ENCODE data around the gene ZMIZ1. TPM values are rescaled to one million over a fixed set of nuclear protein-coding genes. Genes with fewer than 3 reads are reported as not detected.

The ZMIZ1 gene
- total and polyA plus RNA-seq, 2 experiments from 2014 or later, result 9.2 to 30.9 TPM

GRCh38 chr10:79026806-79027146 is 42.0 kb upstream of the ZMIZ1 start:
- no peaks in the 10 kb centered on the region for H3K27me3 ChIP-seq (ENCODE audit: insufficient read depth)
- Mint-ChIP-seq H3K27me3 (ENCODE audit: insufficient read depth, low read depth, poor library complexity) (peaks cover 8% of the 10 kb centered on the region), H3K4me3 (no peak overlapping the region), H3K36me3 (ENCODE audit: low read depth) (no peaks in the 10 kb centered on the region), H3K4me1 (peaks cover 10% of the 10 kb centered on the region), H3K9me3 (no peaks in the 10 kb centered on the region), H3K27ac (no peak overlapping the region)
- ATAC-seq (no peak), DNase-seq (ENCODE audit: low spot score) (no peak)
- no peak overlapping the region for H3K4me3 ChIP-seq
- H3K4me2 ChIP-seq, result no peak overlapping the region
- H3K79me2 ChIP-seq (replicated peaks; ENCODE audit: insufficient read depth), result no peaks in the 10 kb centered on the region
- no peaks in the 10 kb centered on the region for H4K20me1 ChIP-seq (replicated peaks; ENCODE audit: insufficient read depth)
- H3K4me1 ChIP-seq (ENCODE audit: insufficient read depth), result no peaks in the 10 kb centered on the region
- H3K9me2 ChIP-seq (ENCODE audit: insufficient read depth), result no peaks in the 10 kb centered on the region
- H3K36me3 ChIP-seq (ENCODE audit: insufficient read depth), result no peaks in the 10 kb centered on the region
- H3K27ac ChIP-seq (ENCODE audit: low read depth), result no peak overlapping the region
- no peaks in the 10 kb centered on the region for H3F3A ChIP-seq (replicated peaks; ENCODE audit: low read depth)
- TF ChIP-seq, protein P1, sequence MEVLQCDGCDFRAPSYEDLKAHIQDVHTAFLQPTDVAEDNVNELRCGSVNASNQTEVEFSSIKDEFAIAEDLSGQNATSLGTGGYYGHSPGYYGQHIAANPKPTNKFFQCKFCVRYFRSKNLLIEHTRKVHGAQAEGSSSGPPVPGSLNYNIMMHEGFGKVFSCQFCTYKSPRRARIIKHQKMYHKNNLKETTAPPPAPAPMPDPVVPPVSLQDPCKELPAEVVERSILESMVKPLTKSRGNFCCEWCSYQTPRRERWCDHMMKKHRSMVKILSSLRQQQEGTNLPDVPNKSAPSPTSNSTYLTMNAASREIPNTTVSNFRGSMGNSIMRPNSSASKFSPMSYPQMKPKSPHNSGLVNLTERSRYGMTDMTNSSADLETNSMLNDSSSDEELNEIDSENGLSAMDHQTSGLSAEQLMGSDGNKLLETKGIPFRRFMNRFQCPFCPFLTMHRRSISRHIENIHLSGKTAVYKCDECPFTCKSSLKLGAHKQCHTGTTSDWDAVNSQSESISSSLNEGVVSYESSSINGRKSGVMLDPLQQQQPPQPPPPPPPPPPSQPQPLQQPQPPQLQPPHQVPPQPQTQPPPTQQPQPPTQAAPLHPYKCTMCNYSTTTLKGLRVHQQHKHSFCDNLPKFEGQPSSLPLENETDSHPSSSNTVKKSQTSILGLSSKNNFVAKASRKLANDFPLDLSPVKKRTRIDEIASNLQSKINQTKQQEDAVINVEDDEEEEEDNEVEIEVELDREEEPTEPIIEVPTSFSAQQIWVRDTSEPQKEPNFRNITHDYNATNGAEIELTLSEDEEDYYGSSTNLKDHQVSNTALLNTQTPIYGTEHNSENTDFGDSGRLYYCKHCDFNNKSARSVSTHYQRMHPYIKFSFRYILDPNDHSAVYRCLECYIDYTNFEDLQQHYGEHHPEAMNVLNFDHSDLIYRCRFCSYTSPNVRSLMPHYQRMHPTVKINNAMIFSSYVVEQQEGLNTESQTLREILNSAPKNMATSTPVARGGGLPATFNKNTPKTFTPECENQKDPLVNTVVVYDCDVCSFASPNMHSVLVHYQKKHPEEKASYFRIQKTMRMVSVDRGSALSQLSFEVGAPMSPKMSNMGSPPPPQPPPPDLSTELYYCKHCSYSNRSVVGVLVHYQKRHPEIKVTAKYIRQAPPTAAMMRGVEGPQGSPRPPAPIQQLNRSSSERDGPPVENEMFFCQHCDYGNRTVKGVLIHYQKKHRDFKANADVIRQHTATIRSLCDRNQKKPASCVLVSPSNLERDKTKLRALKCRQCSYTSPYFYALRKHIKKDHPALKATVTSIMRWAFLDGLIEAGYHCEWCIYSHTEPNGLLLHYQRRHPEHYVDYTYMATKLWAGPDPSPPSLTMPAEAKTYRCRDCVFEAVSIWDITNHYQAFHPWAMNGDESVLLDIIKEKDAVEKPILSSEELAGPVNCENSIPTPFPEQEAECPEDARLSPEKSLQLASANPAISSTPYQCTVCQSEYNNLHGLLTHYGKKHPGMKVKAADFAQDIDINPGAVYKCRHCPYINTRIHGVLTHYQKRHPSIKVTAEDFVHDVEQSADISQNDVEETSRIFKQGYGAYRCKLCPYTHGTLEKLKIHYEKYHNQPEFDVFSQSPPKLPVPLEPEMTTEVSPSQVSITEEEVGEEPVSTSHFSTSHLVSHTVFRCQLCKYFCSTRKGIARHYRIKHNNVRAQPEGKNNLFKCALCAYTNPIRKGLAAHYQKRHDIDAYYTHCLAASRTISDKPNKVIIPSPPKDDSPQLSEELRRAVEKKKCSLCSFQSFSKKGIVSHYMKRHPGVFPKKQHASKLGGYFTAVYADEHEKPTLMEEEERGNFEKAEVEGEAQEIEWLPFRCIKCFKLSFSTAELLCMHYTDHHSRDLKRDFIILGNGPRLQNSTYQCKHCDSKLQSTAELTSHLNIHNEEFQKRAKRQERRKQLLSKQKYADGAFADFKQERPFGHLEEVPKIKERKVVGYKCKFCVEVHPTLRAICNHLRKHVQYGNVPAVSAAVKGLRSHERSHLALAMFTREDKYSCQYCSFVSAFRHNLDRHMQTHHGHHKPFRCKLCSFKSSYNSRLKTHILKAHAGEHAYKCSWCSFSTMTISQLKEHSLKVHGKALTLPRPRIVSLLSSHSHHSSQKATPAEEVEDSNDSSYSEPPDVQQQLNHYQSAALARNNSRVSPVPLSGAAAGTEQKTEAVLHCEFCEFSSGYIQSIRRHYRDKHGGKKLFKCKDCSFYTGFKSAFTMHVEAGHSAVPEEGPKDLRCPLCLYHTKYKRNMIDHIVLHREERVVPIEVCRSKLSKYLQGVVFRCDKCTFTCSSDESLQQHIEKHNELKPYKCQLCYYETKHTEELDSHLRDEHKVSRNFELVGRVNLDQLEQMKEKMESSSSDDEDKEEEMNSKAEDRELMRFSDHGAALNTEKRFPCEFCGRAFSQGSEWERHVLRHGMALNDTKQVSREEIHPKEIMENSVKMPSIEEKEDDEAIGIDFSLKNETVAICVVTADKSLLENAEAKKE (CRISPR knock-in tag; IDR thresholded peaks at IDR 0.05), result no peak
- TF ChIP-seq REST (IDR thresholded peaks at IDR 0.05; ENCODE audit: unreplicated experiment) (no peak), STAT1 (IDR thresholded peaks at IDR 0.05; ENCODE audit: unreplicated experiment) (no peak), ZNF114 (CRISPR knock-in tag; IDR thresholded peaks at IDR 0.05) (no peak), EZH2phosphoT487 (IDR thresholded peaks at IDR 0.05; ENCODE audit: unreplicated experiment) (no peak)
- no peak overlapping the region for H2AFZ ChIP-seq

Measured in GM23338 (cell line).